Fibroblast of lung (primary cell): Measurements from ENCODE around the gene SETDB2. TPM values are rescaled to one million over a fixed set of nuclear protein-coding genes. Genes with fewer than 3 reads are reported as not detected.

Experiments used
- DNase-seq, 2 donors: peaks; one replicate each; pipeline versions ENCODE4 v3.0.0 to v3.0.0-alpha.2; 2010; ENCODE audit warnings: low read depth in 2 of 2
- H2AFZ ChIP-seq: 2 replicates; pipeline ENCODE4 v1.5.1; 2012; ENCODE audit warnings: low read length, control low read depth, inconsistent platforms
- H3K27ac ChIP-seq: 2 replicates; pipeline ENCODE4 v1.5.1; 2011; ENCODE audit warnings: low read length, control low read depth; ENCODE audit not compliant: insufficient read depth
- H3K27me3 ChIP-seq: 2 replicates; pipeline ENCODE4 v1.5.1; 2011; ENCODE audit warnings: mild to moderate bottlenecking, low read length; ENCODE audit not compliant: control insufficient read depth, insufficient read depth
- H3K36me3 ChIP-seq: 2 replicates; pipeline ENCODE4 v1.5.1; 2011; ENCODE audit warnings: low read length; ENCODE audit not compliant: control insufficient read depth, insufficient read depth
- H3K4me1 ChIP-seq: 2 replicates; pipeline ENCODE4 v1.5.1; 2011; ENCODE audit warnings: low read length; ENCODE audit not compliant: control insufficient read depth, insufficient read depth; ENCODE audit errors: extremely low read depth
- H3K4me2 ChIP-seq: 2 replicates; pipeline ENCODE4 v1.5.1; 2011; ENCODE audit warnings: low read length, control low read depth; ENCODE audit not compliant: insufficient read depth; ENCODE audit errors: extremely low read depth
- H3K4me3 ChIP-seq, 4 experiments: fragments of 200-600 bp in 1 of 4; sonication (generic) in 1 of 4; replicated peaks in 1 of 4; 2 replicates each; pipeline ENCODE4 v1.5.1; 2011 to 2016; ENCODE audit warnings: low read length in 4 of 4, low read depth in 3 of 4, mild to moderate bottlenecking in 3 of 4, control low read depth in 2 of 4, inconsistent platforms in 1 of 4, mixed read lengths in 1 of 4; ENCODE audit not compliant: insufficient read depth in 1 of 4; ENCODE audit errors: control extremely low read depth in 1 of 4
- H3K79me2 ChIP-seq: 2 replicates; pipeline ENCODE4 v1.5.1; 2012; ENCODE audit warnings: mild to moderate bottlenecking, low read length, inconsistent platforms; ENCODE audit not compliant: control insufficient read depth, insufficient read depth
- H3K9ac ChIP-seq: 2 replicates; pipeline ENCODE4 v1.5.1; 2011; ENCODE audit warnings: mild to moderate bottlenecking, low read length, control low read depth; ENCODE audit not compliant: insufficient read depth
- H3K9me3 ChIP-seq: 2 replicates; pipeline ENCODE4 v1.5.1; 2012; ENCODE audit warnings: low read depth, low read length; ENCODE audit not compliant: control insufficient read depth, insufficient read depth
- H4K20me1 ChIP-seq: 2 replicates; pipeline ENCODE4 v1.5.1; 2011; ENCODE audit warnings: low read length; ENCODE audit not compliant: control insufficient read depth, insufficient read depth; ENCODE audit errors: extremely low read depth
- CTCF ChIP-seq, 2 donors: IDR thresholded peaks in 1 of 2; conservative IDR thresholded peaks in 1 of 2; 1 replicate in 1 of 2; 2 replicates in 1 of 2; pipeline ENCODE4 v1.5.1; 2011 to 2012; ENCODE audit warnings: low read length in 2 of 2, control low read depth in 1 of 2, inconsistent platforms in 1 of 2, low read depth in 1 of 2, mild to moderate bottlenecking in 1 of 2
- EZH2 ChIP-seq: IDR thresholded peaks from 2 replicates; pipeline ENCODE4 v1.5.1; 2012; ENCODE audit warnings: low read length, control low read depth, mild to moderate bottlenecking; ENCODE audit errors: missing control alignments
- polyA plus RNA-seq, 2 donors: library from polyadenylated mRNA; depleted of rRNA in 1 of 2; stranded (reverse) in 1 of 2; unstranded in 1 of 2; fragments of >200 nt; gene quantifications; 2 replicates each; pipeline ENCODE4 v1.2.1, GENCODE V29; 2011 to 2012; ENCODE audit warnings: missing spikeins in 1 of 2
- total RNA-seq: library from RNA; depleted of rRNA; stranded (reverse); fragments of >200 nt; gene quantifications from 2 replicates; pipeline ENCODE4 v1.2.1, GENCODE V29; 2014

Gene SETDB2
- total and polyA plus RNA-seq, 2 donors (not counting 1 experiment from before 2014, with no cell fraction given) = 10.4 to 13.7 TPM

GRCh38 chr13:49530457-49530856, 86.4 kb downstream of the SETDB2 start:
- Histone ChIP-seq H3K79me2 (no peaks in the 10 kb centered on the region), H3K4me1 (no peaks in the 10 kb centered on the region), H3K4me3 (no peak overlapping the region), H3K36me3 (peaks cover 2% of the 10 kb centered on the region), H3K27me3 (no peaks in the 10 kb centered on the region), H3K9ac (no peak overlapping the region), H3K27ac (no peak overlapping the region), H3K4me2 (no peak overlapping the region), H4K20me1 (no peaks in the 10 kb centered on the region), H3K9me3 (no peaks in the 10 kb centered on the region), H2AFZ (no peak overlapping the region)
- TF ChIP-seq CTCF (conservative IDR thresholded peaks at IDR 0.05 in 1 of 2, IDR thresholded peaks at IDR 0.05 in 1 of 2; ENCODE audit: low read depth in 1 of 2, low read length in 2 of 2) = no peak
- TF ChIP-seq EZH2 = no peak
- DNase-seq = no peak

- TF ChIP-seq CTCF (conservative IDR thresholded peaks at IDR 0.05 in 1 of 2, IDR thresholded peaks at IDR 0.05 in 1 of 2; ENCODE audit: low read depth in 1 of 2, low read length in 2 of 2) (no peak), EZH2 (no peak)
- Histone ChIP-seq H3K27me3 (no peaks in the 10 kb centered on the region), H4K20me1 (no peaks in the 10 kb centered on the region), H3K36me3 (peaks cover 2% of the 10 kb centered on the region), H2AFZ (no peak overlapping the region), H3K4me2 (no peak overlapping the region), H3K79me2 (no peaks in the 10 kb centered on the region), H3K4me1 (no peaks in the 10 kb centered on the region), H3K27ac (no peak overlapping the region), H3K9me3 (no peaks in the 10 kb centered on the region), H3K9ac (no peak overlapping the region), H3K4me3 (no peak overlapping the region)
- no peak for DNase-seq
These were observed 88.5 kb downstream of the SETDB2 start for GRCh38 chr13:49532593-49532992.

GRCh38 chr13:49533011-49533410, 88.9 kb downstream of the SETDB2 start:
- H3K27ac ChIP-seq = no peak overlapping the region
- H3K27me3 ChIP-seq = no peaks in the 10 kb centered on the region
- no peaks in the 10 kb centered on the region for H4K20me1 ChIP-seq
- no peaks in the 10 kb centered on the region for H3K4me1 ChIP-seq
- H3K36me3 ChIP-seq = peaks cover 4% of the 10 kb centered on the region
- no peak for TF ChIP-seq EZH2
- TF ChIP-seq CTCF (conservative IDR thresholded peaks at IDR 0.05 in 1 of 2, IDR thresholded peaks at IDR 0.05 in 1 of 2; ENCODE audit: low read depth in 1 of 2, low read length in 2 of 2) = no peak
- no peak overlapping the region for H3K9ac ChIP-seq
- no peak overlapping the region for H3K4me3 ChIP-seq
- H3K79me2 ChIP-seq = no peaks in the 10 kb centered on the region
- no peak overlapping the region for H3K4me2 ChIP-seq
- DNase-seq = no peak
- no peaks in the 10 kb centered on the region for H3K9me3 ChIP-seq
- H2AFZ ChIP-seq = no peak overlapping the region
